HG03139 (cell line): ENCODE data around the gene GRIK5.
"Not testable (repeated sequence)": the region's sequence is repeated elsewhere in the genome, so short reads cannot be mapped to it uniquely, and the experiment has no call there.

Experiments
- ATAC-seq: cut with Tn5 transposase; IDR thresholded peaks from one replicate; pipeline ENCODE4 v1.9.1; 2021; ENCODE audit not compliant: unreplicated experiment

The GRIK5 gene

GRCh38 chr19:42069619-42070351 lies at the start of gene GRIK5:
Gene GRIK5 (minus strand): TSS chr19:42070206. CDS start chr19:42065770, 4,436 bp downstream.
- no peak for ATAC-seq

GRCh38 chr19:42117076-42117475 lies 47.1 kb upstream of the GRIK5 start:
- ATAC-seq, result no peak

- ATAC-seq, result no peak
Measured at GRCh38 chr19:42116308-42117075, 46.5 kb upstream of the GRIK5 start.

- no peak for ATAC-seq
Measured at GRCh38 chr19:42115705-42116104, 45.7 kb upstream of the GRIK5 start.

GRCh38 chr19:42115219-42115618 lies 45.2 kb upstream of the GRIK5 start:
- ATAC-seq, result no peak

- ATAC-seq, result peak; percentile 57
Measured at GRCh38 chr19:42114412-42114811, 44.4 kb upstream of the GRIK5 start.

GRCh38 chr19:42113641-42114348 lies 43.8 kb upstream of the GRIK5 start:
- peak; percentile 44 for ATAC-seq

- ATAC-seq, result no peak
Measured at GRCh38 chr19:42111811-42112210, 41.8 kb upstream of the GRIK5 start.

- ATAC-seq, result no peak
Measured at GRCh38 chr19:42111384-42111783, 41.4 kb upstream of the GRIK5 start.

GRCh38 chr19:42110658-42111057 lies 40.7 kb upstream of the GRIK5 start:
- ATAC-seq, result no peak

- no peak for ATAC-seq
Measured at GRCh38 chr19:42109896-42110295, 39.9 kb upstream of the GRIK5 start.

GRCh38 chr19:42108527-42109389 lies 38.8 kb upstream of the GRIK5 start:
- ATAC-seq, result no peak

- ATAC-seq, result no peak
Measured at GRCh38 chr19:42105368-42105767, 35.4 kb upstream of the GRIK5 start.

- no peak for ATAC-seq
Measured at GRCh38 chr19:42102877-42103276, 32.9 kb upstream of the GRIK5 start.

- not testable (repeated sequence) for ATAC-seq
Measured at GRCh38 chr19:42100241-42100640, 30.2 kb upstream of the GRIK5 start.

GRCh38 chr19:42099336-42099925 lies 29.4 kb upstream of the GRIK5 start:
- no peak for ATAC-seq

GRCh38 chr19:42098781-42099180 lies 28.8 kb upstream of the GRIK5 start:
- no peak for ATAC-seq

- ATAC-seq, result no peak
Measured at GRCh38 chr19:42097461-42097860, 27.5 kb upstream of the GRIK5 start.

- no peak for ATAC-seq
Measured at GRCh38 chr19:42096255-42096837, 26.3 kb upstream of the GRIK5 start.

GRCh38 chr19:42095814-42096230 lies 25.8 kb upstream of the GRIK5 start:
- no peak for ATAC-seq
